Activated CD4-positive, alpha-beta T cell treated with anti-CD3 and anti-CD28 coated beads, Interleukin-2, amount 50 U/mL, for 24 hours (primary cell): ENCODE data around the gene ITGAD.

Source experiments
- DNase-seq, 2 donors: peaks; one replicate each; pipeline ENCODE4 v3.0.0-alpha.2; 2020; ENCODE audit warnings: low read depth in 1 of 2, low spot score in 1 of 2

ITGAD gene

GRCh38 chr16:31458844-31459686, 65.9 kb downstream of the ITGAD start, which contains the start of gene ARMC5:
ARMC5 (plus strand) TSS chr16:31459501; CDS start chr16:31459525, 24 bp downstream.
- peak; percentile 89 to 97 for DNase-seq

- peak; percentile 100 for DNase-seq
Observed at GRCh38 chr16:31459687-31460581, 66.8 kb downstream of the ITGAD start.

- DNase-seq, result no peak
Observed at GRCh38 chr16:31460582-31461002, 67.5 kb downstream of the ITGAD start.

GRCh38 chr16:31461201-31461920, 68.2 kb downstream of the ITGAD start:
- no peak for DNase-seq

GRCh38 chr16:31461921-31462804, 69.0 kb downstream of the ITGAD start:
- DNase-seq, result no peak

GRCh38 chr16:31464348-31464769, 71.2 kb downstream of the ITGAD start:
- DNase-seq, result no peak

GRCh38 chr16:31464781-31465260, 71.7 kb downstream of the ITGAD start:
- DNase-seq, result no peak

- no peak for DNase-seq
Observed at GRCh38 chr16:31465788-31466370, 72.7 kb downstream of the ITGAD start.

- DNase-seq, result no peak
Observed at GRCh38 chr16:31466381-31466841, 73.3 kb downstream of the ITGAD start.

GRCh38 chr16:31467151-31467773, 74.1 kb downstream of the ITGAD start:
- DNase-seq, result no peak

GRCh38 chr16:31467858-31468257, 74.7 kb downstream of the ITGAD start:
- DNase-seq, result no peak

- DNase-seq, result no peak
Observed at GRCh38 chr16:31470615-31471014, 77.5 kb downstream of the ITGAD start.

GRCh38 chr16:31471241-31471874, 78.2 kb downstream of the ITGAD start:
- DNase-seq, result no peak

- DNase-seq, result no peak
Observed at GRCh38 chr16:31471875-31472708, 79.0 kb downstream of the ITGAD start, which contains the start of gene TGFB1I1. TGFB1I1 (plus strand) TSS chr16:31472152; CDS start chr16:31472189, 37 bp downstream.

- no peak for DNase-seq
Observed at GRCh38 chr16:31472709-31473203, 79.6 kb downstream of the ITGAD start.

- DNase-seq, result no peak
Observed at GRCh38 chr16:31473264-31473984, 80.3 kb downstream of the ITGAD start.
